ENCODE data around the gene SEMA5A. TPM values are rescaled to one million over a fixed set of nuclear protein-coding genes. Genes with fewer than 3 reads are reported as not detected.

SEMA5A gene
- polyA plus RNA-seq, 1 donor (not counting 4 experiments of a cell fraction or from before 2014, with no cell fraction given) = 0.16 TPM

DNA sequence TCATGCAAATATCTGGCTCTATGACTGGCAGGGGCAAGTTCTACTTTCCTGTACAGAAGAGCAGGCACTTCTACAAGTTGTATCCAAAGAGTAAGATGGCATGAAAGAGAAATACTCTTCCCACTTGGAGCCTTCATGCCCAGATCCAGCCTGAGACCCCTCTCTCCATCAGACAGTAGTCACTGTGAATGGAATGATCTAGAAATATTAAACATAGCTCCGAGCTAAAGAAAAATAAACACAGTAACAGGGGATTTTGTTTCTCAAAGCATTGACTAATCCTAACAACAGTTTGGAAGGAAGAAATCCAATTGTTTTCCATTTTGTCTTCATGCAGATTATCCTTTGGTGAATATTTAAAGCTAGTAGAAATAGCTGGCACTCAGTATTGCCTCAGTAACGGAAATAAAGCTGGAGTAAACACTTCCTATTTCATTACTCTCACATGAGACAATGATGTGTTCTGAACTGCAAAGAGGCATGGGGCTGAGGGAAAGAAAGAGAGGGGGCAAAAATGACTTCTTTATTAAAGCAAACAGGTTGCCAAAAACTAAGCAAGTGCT lies 100.0 kb downstream of the SEMA5A start:
- H3K79me2 ChIP-seq (ENCODE audit: control insufficient read depth, insufficient read depth, low read length) = no peaks in the 10 kb centered on the region
- H3K9ac ChIP-seq (ENCODE audit: control insufficient read depth, extremely low read depth, insufficient read depth, low read length) = no peak overlapping the region
- no peak overlapping the region for H3K27ac ChIP-seq (ENCODE audit: control insufficient read depth, insufficient read depth, low read length)
- dilution Hi-C loops (cut with MboI; ENCODE audit: extremely low pct_ligation_motif_present, low sequenced_read_pairs) = no loop called here
- H3K4me2 ChIP-seq (ENCODE audit: control insufficient read depth, extremely low read depth, insufficient read depth, low read depth, low read length) = no peak overlapping the region
- no peak overlapping the region for H3K4me3 ChIP-seq (ENCODE audit: control insufficient read depth in 2 of 3, extremely low read depth in 1 of 3, insufficient read depth in 2 of 3, low read depth in 1 of 3, low read length in 3 of 3)
- H2AFZ ChIP-seq (ENCODE audit: control insufficient read depth, low read length) = no peak overlapping the region
- no peaks in the 10 kb centered on the region for H4K20me1 ChIP-seq (ENCODE audit: control insufficient read depth, extremely low read depth, insufficient read depth, low read length)
- no peaks in the 10 kb centered on the region for H3K27me3 ChIP-seq (ENCODE audit: control insufficient read depth, extremely low read depth, insufficient read depth, low read length)
- DNase-seq (ENCODE audit: low read depth, low spot score) (no peak), FAIRE-seq (no peak)
- no peaks in the 10 kb centered on the region for H3K9me3 ChIP-seq (ENCODE audit: control insufficient read depth, low read depth, low read length)
- H3K9me1 ChIP-seq (ENCODE audit: control insufficient read depth, extremely low read depth, insufficient read depth, low read length) = no peaks in the 10 kb centered on the region
- H3K36me3 ChIP-seq (ENCODE audit: control insufficient read depth in 2 of 2, extremely low read depth in 1 of 2, insufficient read depth in 2 of 2, low read length in 2 of 2) = no peaks in the 10 kb centered on the region
- no peak for TF ChIP-seq EZH2 (IDR thresholded peaks at IDR 0.05; ENCODE audit: low read length)
- TF ChIP-seq, protein P1, sequence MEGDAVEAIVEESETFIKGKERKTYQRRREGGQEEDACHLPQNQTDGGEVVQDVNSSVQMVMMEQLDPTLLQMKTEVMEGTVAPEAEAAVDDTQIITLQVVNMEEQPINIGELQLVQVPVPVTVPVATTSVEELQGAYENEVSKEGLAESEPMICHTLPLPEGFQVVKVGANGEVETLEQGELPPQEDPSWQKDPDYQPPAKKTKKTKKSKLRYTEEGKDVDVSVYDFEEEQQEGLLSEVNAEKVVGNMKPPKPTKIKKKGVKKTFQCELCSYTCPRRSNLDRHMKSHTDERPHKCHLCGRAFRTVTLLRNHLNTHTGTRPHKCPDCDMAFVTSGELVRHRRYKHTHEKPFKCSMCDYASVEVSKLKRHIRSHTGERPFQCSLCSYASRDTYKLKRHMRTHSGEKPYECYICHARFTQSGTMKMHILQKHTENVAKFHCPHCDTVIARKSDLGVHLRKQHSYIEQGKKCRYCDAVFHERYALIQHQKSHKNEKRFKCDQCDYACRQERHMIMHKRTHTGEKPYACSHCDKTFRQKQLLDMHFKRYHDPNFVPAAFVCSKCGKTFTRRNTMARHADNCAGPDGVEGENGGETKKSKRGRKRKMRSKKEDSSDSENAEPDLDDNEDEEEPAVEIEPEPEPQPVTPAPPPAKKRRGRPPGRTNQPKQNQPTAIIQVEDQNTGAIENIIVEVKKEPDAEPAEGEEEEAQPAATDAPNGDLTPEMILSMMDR (optimal IDR thresholded peaks at IDR 0.05 in 1 of 3, IDR thresholded peaks at IDR 0.05 in 1 of 3, conservative IDR thresholded peaks at IDR 0.05 in 1 of 3; ENCODE audit: extremely low read depth in 1 of 3, insufficient read depth in 2 of 3, low read length in 3 of 3) = no peak
- peaks cover 9% of the 10 kb centered on the region for H3K4me1 ChIP-seq (ENCODE audit: control insufficient read depth, extremely low read depth, insufficient read depth, low read length)

DNA sequence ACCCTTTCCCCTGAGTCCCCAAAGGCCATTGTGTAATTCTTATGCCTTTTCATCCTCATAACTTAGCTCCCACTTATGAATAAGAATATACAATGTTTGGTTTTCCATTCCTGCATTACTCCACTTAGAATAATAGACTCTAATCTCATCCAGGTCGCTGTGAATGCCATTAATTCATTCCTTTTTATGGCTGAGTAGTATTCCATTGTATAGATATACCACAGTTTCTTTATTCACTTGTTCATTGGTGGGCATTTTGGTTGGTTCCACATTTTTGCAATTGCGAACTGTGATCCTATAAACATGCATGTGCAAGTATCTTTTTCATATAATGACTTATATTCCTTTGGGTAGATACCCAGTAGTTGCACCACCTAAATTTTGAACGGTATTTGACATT lies 101.5 kb downstream of the SEMA5A start:
- H3K4me3 ChIP-seq (ENCODE audit: control insufficient read depth in 2 of 3, extremely low read depth in 1 of 3, insufficient read depth in 2 of 3, low read depth in 1 of 3, low read length in 3 of 3) = no peak overlapping the region
- H2AFZ ChIP-seq (ENCODE audit: control insufficient read depth, low read length) = no peak overlapping the region
- no peak overlapping the region for H3K9ac ChIP-seq (ENCODE audit: control insufficient read depth, extremely low read depth, insufficient read depth, low read length)
- FAIRE-seq = no peak
- no peak overlapping the region for H3K27ac ChIP-seq (ENCODE audit: control insufficient read depth, insufficient read depth, low read length)
- H3K9me1 ChIP-seq (ENCODE audit: control insufficient read depth, extremely low read depth, insufficient read depth, low read length) = no peaks in the 10 kb centered on the region
- H3K79me2 ChIP-seq (ENCODE audit: control insufficient read depth, insufficient read depth, low read length) = no peaks in the 10 kb centered on the region
- H3K36me3 ChIP-seq (ENCODE audit: control insufficient read depth in 2 of 2, extremely low read depth in 1 of 2, insufficient read depth in 2 of 2, low read length in 2 of 2) = no peaks in the 10 kb centered on the region
- DNase-seq (ENCODE audit: low read depth, low spot score) = no peak
- peaks cover 25% of the 10 kb centered on the region for H3K4me1 ChIP-seq (ENCODE audit: control insufficient read depth, extremely low read depth, insufficient read depth, low read length)
- H4K20me1 ChIP-seq (ENCODE audit: control insufficient read depth, extremely low read depth, insufficient read depth, low read length) = no peaks in the 10 kb centered on the region
- H3K4me2 ChIP-seq (ENCODE audit: control insufficient read depth, extremely low read depth, insufficient read depth, low read depth, low read length) = no peak overlapping the region
- H3K27me3 ChIP-seq (ENCODE audit: control insufficient read depth, extremely low read depth, insufficient read depth, low read length) = no peaks in the 10 kb centered on the region
- dilution Hi-C loops (cut with MboI; ENCODE audit: extremely low pct_ligation_motif_present, low sequenced_read_pairs) = no loop called here
- no peaks in the 10 kb centered on the region for H3K9me3 ChIP-seq (ENCODE audit: control insufficient read depth, low read depth, low read length)
- TF ChIP-seq, protein P1 (optimal IDR thresholded peaks at IDR 0.05 in 1 of 3, IDR thresholded peaks at IDR 0.05 in 1 of 3, conservative IDR thresholded peaks at IDR 0.05 in 1 of 3; ENCODE audit: extremely low read depth in 1 of 3, insufficient read depth in 2 of 3, low read length in 3 of 3) = no peak
- TF ChIP-seq EZH2 (IDR thresholded peaks at IDR 0.05; ENCODE audit: low read length) = no peak

All from keratinocyte (primary cell).